Astrocyte of the spinal cord (primary cell): ENCODE data around the gene WDR83.
A peak's percentile ranks its signal among the peaks of the same experiment; 100 is the strongest.

Experiments used
- DNase-seq: peaks from one replicate; pipeline ENCODE4 v3.0.0; 2011; ENCODE audit warnings: low read depth, low spot score
- H3K4me3 ChIP-seq: 2 replicates; pipeline ENCODE4 v1.5.1; 2011; ENCODE audit warnings: low read depth, mild to moderate bottlenecking, low read length, moderate library complexity
- in situ Hi-C: cut with HindIII; loops from 2 replicates; pipeline ENCODE4 v1.10.0; 2017; ENCODE audit warnings: low sequenced_read_pairs
- TF ChIP-seq, protein P1 (sequence below): IDR thresholded peaks from 2 replicates; pipeline ENCODE4 v1.5.1; 2012; ENCODE audit warnings: low read depth, mild to moderate bottlenecking, low read length, inconsistent platforms

The WDR83 gene

DNA sequence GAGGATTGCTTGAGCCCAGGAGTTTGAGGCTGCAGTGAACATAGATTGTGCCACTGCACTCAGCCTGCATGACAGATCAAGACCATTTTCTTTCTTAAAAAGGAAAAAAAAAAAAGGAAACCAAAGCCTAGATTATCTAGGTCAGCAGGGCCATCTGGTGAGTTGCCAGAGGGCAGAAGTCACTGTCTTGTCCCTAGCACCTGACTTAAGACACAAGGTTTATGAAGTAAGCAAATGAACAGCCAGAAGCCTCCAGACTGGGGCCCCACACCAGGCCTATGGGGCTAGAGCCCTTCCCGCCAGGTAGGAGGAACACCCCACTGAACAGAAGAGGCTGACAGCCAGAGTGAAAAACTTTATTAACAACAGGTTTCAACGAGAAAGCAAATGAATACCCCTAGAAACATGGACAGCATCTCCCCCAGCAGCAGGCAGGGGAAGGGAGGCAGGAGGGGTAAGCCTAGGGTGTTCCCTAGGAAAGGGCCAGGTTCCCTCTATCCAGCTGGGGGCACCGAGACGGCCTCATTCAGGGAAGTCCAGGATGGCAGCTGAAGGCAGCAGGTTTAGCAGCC, 1.2 kb downstream of the WDR83 start:
- H3K4me3 ChIP-seq, result no peak overlapping the region
- TF ChIP-seq, protein P1, sequence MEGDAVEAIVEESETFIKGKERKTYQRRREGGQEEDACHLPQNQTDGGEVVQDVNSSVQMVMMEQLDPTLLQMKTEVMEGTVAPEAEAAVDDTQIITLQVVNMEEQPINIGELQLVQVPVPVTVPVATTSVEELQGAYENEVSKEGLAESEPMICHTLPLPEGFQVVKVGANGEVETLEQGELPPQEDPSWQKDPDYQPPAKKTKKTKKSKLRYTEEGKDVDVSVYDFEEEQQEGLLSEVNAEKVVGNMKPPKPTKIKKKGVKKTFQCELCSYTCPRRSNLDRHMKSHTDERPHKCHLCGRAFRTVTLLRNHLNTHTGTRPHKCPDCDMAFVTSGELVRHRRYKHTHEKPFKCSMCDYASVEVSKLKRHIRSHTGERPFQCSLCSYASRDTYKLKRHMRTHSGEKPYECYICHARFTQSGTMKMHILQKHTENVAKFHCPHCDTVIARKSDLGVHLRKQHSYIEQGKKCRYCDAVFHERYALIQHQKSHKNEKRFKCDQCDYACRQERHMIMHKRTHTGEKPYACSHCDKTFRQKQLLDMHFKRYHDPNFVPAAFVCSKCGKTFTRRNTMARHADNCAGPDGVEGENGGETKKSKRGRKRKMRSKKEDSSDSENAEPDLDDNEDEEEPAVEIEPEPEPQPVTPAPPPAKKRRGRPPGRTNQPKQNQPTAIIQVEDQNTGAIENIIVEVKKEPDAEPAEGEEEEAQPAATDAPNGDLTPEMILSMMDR, result no peak
- in situ Hi-C loops, result no loop called here
- DNase-seq, result no peak

DNA sequence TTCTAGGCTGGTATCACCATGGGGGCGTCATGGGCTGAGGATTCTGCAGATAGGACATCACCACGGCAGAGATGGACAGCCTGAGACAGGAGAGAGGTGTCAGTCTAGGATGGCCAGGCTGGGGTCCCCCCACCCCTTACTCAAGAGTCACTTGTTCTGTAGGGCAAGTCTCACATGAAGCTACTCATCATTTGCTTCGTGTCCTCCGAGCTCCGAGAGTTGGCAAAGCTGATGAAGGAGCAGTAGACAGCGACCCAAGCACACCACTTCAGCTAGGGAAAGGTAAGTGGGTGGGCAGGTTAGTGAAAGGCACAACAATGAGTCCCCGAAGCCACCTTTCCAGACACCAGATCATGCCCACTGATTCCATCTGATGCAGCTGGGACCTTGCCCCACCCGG, 1.7 kb downstream of the WDR83 start:
- H3K4me3 ChIP-seq, result peak overlapping the region; percentile 88
- TF ChIP-seq, protein P1, result no peak
- no peak for DNase-seq
- in situ Hi-C loops, result no loop called here

DNA sequence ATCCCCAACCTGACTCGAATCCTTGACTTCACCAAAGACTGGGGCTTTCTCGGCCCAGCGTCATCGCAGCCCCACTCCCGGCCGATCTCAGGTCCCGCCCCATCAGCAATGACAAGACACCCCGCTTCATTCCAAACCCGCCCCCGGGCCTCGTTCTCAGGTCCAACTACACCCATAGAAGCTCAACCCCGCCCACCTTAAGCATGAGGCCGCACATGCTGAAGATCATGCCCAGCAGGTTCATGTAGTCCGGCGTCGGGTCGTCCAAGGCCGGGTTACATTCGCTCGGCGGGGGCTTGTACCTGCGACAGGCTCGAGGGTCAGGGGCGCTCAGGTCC, 2.3 kb downstream of the WDR83 start:
- peak; percentile 39 for DNase-seq
- in situ Hi-C loops, result no loop called here
- TF ChIP-seq, protein P1, result no peak
- peak overlapping the region; percentile 88 for H3K4me3 ChIP-seq

DNA sequence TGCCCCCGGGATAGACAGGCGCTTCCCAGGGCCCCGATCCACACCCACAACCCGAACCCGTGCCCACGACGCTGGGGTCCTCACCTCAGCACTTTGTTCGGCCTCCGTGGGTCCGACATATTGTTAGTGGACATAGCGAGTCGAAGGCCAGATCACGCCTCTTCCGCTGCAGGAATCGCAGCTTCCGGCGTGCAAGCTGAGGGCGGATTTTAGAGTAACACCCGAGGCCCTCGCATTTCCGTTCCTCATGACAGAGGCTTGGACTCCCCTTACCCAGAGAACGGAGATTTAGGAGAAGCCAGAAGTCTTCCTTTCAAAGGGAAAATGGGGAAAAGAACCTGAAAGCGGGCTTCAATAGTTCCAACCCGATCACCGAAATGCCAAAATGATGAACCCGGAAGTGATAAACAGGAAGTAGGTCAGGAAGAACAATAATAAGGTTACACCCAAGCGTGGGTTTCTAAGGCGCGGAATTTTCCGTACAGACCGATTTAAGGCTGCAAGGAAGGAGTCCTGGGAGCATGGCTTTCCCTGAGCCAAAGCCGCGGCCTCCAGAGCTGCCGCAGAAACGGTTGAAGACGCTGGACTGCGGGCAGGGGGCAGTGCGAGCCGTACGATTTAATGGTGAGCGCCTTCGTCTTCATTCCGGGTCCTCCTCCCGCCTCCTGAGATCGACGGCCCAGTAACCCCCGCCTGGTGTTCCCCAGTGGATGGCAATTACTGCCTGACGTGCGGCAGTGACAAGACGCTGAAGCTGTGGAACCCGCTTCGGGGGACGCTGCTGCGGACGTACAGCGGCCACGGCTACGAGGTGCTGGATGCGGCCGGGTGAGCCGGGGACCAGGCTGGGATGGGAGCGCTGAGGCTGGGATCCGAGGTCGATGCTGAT, 2.9 kb downstream of the WDR83 start:
- in situ Hi-C loops, result no loop called here
- peak overlapping the region; percentile 88 for H3K4me3 ChIP-seq
- peak; percentile 92 for DNase-seq
- TF ChIP-seq, protein P1, result no peak

DNA sequence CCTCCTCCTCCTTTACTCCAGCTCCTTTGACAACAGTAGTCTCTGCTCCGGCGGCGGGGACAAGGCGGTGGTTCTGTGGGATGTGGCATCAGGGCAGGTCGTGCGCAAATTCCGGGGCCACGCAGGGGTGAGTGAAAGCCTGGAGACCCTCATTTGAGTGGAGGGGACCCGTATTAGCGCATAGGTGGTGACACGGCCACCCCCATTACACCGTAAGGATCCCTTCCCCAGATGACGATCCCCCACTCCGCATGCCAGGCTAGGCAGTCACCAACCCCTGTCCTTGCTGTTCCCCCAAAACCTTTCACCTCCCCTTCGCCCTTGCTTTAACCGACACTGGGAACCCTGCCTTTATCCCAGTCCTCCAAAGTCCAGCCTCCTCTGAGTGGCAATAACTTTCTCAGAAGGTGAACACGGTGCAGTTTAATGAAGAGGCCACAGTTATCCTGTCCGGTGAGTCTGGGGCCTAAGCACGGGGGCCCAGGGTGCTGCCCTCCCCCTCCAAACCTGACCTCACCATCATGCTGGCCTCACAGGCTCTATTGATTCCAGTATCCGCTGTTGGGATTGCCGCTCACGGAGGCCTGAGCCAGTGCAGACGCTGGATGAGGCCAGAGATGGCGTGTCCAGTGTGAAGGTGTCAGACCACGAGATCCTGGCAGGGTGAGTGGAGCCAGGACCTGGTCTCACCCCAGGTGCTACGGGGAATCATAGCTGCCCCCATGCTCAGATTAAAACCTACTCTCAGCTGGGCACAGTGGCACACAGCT, 3.7 kb downstream of the WDR83 start:
- H3K4me3 ChIP-seq, result peak overlapping the region; percentile 88
- no peak for DNase-seq
- TF ChIP-seq, protein P1, result no peak
- in situ Hi-C loops, result no loop called here

DNA sequence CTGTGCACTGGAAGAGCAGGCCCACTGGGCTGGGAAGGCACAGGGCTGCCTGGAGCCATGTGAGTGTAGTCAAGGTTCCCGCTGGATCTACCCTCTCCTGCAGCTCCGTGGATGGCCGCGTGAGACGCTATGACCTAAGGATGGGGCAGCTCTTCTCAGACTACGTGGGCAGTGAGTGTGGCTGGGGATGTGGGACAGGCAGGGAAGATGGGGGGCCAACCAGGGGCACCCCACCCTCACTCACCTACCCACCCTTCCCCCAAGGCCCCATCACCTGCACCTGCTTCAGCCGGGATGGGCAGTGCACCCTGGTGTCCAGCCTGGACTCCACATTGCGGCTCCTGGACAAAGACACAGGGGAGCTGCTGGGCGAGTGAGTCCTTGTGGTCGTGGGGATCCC, 6.1 kb downstream of the WDR83 start:
- in situ Hi-C loops, result no loop called here
- no peak overlapping the region for H3K4me3 ChIP-seq
- DNase-seq, result no peak
- TF ChIP-seq, protein P1, result no peak
